K562 (cell line): ENCODE measurements around the gene STAMBPL1. TPM values are rescaled to one million over a fixed set of nuclear protein-coding genes. Genes with fewer than 3 reads are reported as not detected.

Experiments
- ATAC-seq: fragments of 200-7000 bp; cut with Tn5 transposase; 3 replicates; pipeline ENCODE4 v1.9.1; 2020; ENCODE audit warnings: moderate library complexity
- BruUV-seq: library from RNA; stranded (reverse); fragments of 400-500 nt; replicated peaks from 2 replicates; lab custom pipeline; 2021; lab: Mats Ljungman, UMichigan
- CTCF ChIA-PET: fragments of 300-600 bp; formaldehyde crosslinking; extraction: SDS; loops from one replicate; lab custom pipeline; 2021; ENCODE audit warnings: low intra/inter-chr PET ratio; lab: Yijun Ruan, JAX
- POLR2A ChIA-PET: fragments of 300-600, 350-650 bp; sonication (Branson Sonifier 250); formaldehyde crosslinking; extraction: SDS; loops from one replicate; lab custom pipeline; 2021; ENCODE audit warnings: antibody characterized with exemption, inconsistent platforms; lab: Yijun Ruan, JAX
- DNase-seq, 4 experiments: peaks; one replicate each; pipeline versions ENCODE4 v3.0.0 to v3.0.0-alpha.2; 2011 to 2018; ENCODE audit warnings: low spot score in 3 of 4, mixed read lengths in 3 of 4; ENCODE audit errors: extremely low read depth in 1 of 4
- FAIRE-seq: peaks from 2 replicates; lab custom pipeline; 2011; peaks lifted over from hg19 to GRCh38; lab: Jason Lieb, UNC
- H2AFZ ChIP-seq: 2 replicates; pipeline ENCODE4 v1.6.0; 2011; ENCODE audit warnings: low read depth, low read length, control low read depth, inconsistent platforms
- H3K27ac ChIP-seq: fragments of 200-600 bp; 3 replicates; pipeline ENCODE4 v1.8.0; 2011; ENCODE audit warnings: low read depth, mild to moderate bottlenecking, control low read depth, inconsistent platforms, low read length, moderate library complexity, mixed read lengths; ENCODE audit errors: extremely low read depth
- H3K27me3 ChIP-seq, 2 experiments: fragments of 300-600 bp in 1 of 2; 2 replicates in 1 of 2; 3 replicates in 1 of 2; pipeline versions ENCODE4 v1.6.0 to v1.8.0; 2011; ENCODE audit warnings: inconsistent platforms in 2 of 2, low read length in 2 of 2, mild to moderate bottlenecking in 1 of 2, mixed read lengths in 1 of 2, moderate library complexity in 1 of 2; ENCODE audit not compliant: control insufficient read depth in 2 of 2, insufficient read depth in 2 of 2
- H3K36me3 ChIP-seq: fragments of 300-600 bp; 3 replicates; pipeline ENCODE4 v1.8.0; 2011; ENCODE audit warnings: mild to moderate bottlenecking, low read length, inconsistent platforms; ENCODE audit not compliant: control insufficient read depth, insufficient read depth
- H3K4me1 ChIP-seq, 2 experiments: fragments of 200-600 bp in 1 of 2; replicated peaks in 1 of 2; 2 replicates in 1 of 2; 3 replicates in 1 of 2; pipeline versions ENCODE4 v1.5.1 to v1.8.0; 2011; ENCODE audit warnings: inconsistent platforms in 2 of 2, low read length in 2 of 2, mild to moderate bottlenecking in 1 of 2, mixed read lengths in 1 of 2, moderate library complexity in 1 of 2; ENCODE audit not compliant: control insufficient read depth in 2 of 2, insufficient read depth in 2 of 2
- H3K4me2 ChIP-seq: 2 replicates; pipeline ENCODE4 v1.6.1; 2011; ENCODE audit warnings: low read length, control low read depth, inconsistent platforms, mixed read lengths; ENCODE audit not compliant: insufficient read depth
- H3K4me3 ChIP-seq: fragments of 200-600 bp; sonication (generic), shearing (Covaris generic); 2 replicates; pipeline ENCODE4 v1.5.1; 2016; ENCODE audit warnings: control low read depth, inconsistent platforms
- H3K79me2 ChIP-seq: fragments of 200-600 bp; 3 replicates; pipeline ENCODE4 v1.8.0; 2011; ENCODE audit warnings: low read length, inconsistent platforms; ENCODE audit not compliant: control insufficient read depth, insufficient read depth
- H3K9ac ChIP-seq, 2 experiments: 2 replicates each; pipeline versions ENCODE4 v1.6.0 to v1.6.1; 2011; ENCODE audit warnings: low read depth in 2 of 2, low read length in 2 of 2, control low read depth in 1 of 2, inconsistent platforms in 1 of 2, mild to moderate bottlenecking in 1 of 2, mixed read lengths in 1 of 2; ENCODE audit not compliant: insufficient read depth in 1 of 2
- H3K9me1 ChIP-seq: one replicate; pipeline ENCODE4 v1.6.0; 2011; ENCODE audit warnings: inconsistent platforms, mild to moderate bottlenecking, low read length, moderate library complexity; ENCODE audit not compliant: control insufficient read depth, insufficient read depth
- H3K9me3 ChIP-seq: replicated peaks from 2 replicates; pipeline ENCODE4 v1.5.1; 2011; ENCODE audit warnings: low read depth, low read length, inconsistent platforms; ENCODE audit not compliant: control insufficient read depth, insufficient read depth
- H4K20me1 ChIP-seq: replicated peaks from 2 replicates; pipeline ENCODE4 v1.6.1; 2011; ENCODE audit warnings: low read length, inconsistent platforms, mixed read lengths; ENCODE audit not compliant: control insufficient read depth, insufficient read depth
- ASH1L ChIP-seq: fragments of 450-650 bp; IDR thresholded peaks from 2 replicates; pipeline ENCODE4 v1.6.1; 2018; ENCODE audit warnings: borderline replicate concordance, mild to moderate bottlenecking, low read depth; ENCODE audit not compliant: partially characterized antibody
- BCL6 ChIP-seq: fragments of 250-450 bp; sonication (Bioruptor Pico); IDR thresholded peaks from 2 replicates; pipeline ENCODE4 v1.4.0; 2020
- COPS2 ChIP-seq: fragments of 450-650 bp; conservative IDR thresholded peaks from 2 replicates; pipeline ENCODE4 v1.6.1; 2016; ENCODE audit warnings: mild to moderate bottlenecking, moderate library complexity
- RAD21 ChIP-seq, 2 experiments: fragments of 250-450 bp in 1 of 2; fragments of 450-650 bp in 1 of 2; sonication (Bioruptor Pico) in 1 of 2; formaldehyde crosslinking in 1 of 2; IDR thresholded peaks in 1 of 2; conservative IDR thresholded peaks in 1 of 2; 2 replicates each; pipeline versions ENCODE4 v1.4.0 to v1.8.0; 2020 to 2022; ENCODE audit warnings: mild to moderate bottlenecking in 2 of 2, moderate library complexity in 1 of 2
- SMARCA5 ChIP-seq: fragments of 450-650 bp; IDR thresholded peaks from 2 replicates; pipeline ENCODE4 v1.6.1; 2016
- TCF7 ChIP-seq: sonication (generic); IDR thresholded peaks from 2 replicates; pipeline ENCODE4 v1.6.1; 2016; ENCODE audit warnings: antibody characterized with exemption, borderline replicate concordance
- ZNF175 ChIP-seq: fragments of 200-800 bp; sonication (Bioruptor generic); IDR thresholded peaks from 2 replicates; pipeline ENCODE4 v1.6.1; 2016; ENCODE audit warnings: low read depth, mild to moderate bottlenecking, missing genetic modification characterization, missing compliant biosample characterization
- ZNF583 ChIP-seq: fragments of 250-450 bp; sonication (Bioruptor Pico); IDR thresholded peaks from 2 replicates; pipeline ENCODE4 v1.4.0; 2020
- WGBS: fragments of 100-300 bp; shearing (Covaris generic); methylation state at CpG from one replicate; pipeline ENCODE4 v1.1.6; 2016; ENCODE audit warnings: low coverage, mixed read lengths; ENCODE audit not compliant: insufficient coverage; ENCODE audit errors: missing lambda C conversion rate; 5-methylcytosine and 5-hydroxymethylcytosine counted together
- in situ Hi-C: fragments of 300-500 bp; cut with MboI; formaldehyde crosslinking; loops from 4 replicates; pipeline ENCODE4 v1.15.0; 2018; ENCODE audit warnings: inconsistent platforms, mixed read lengths
- intact Hi-C: fragments of 100-400 bp; cut with micrococcal nuclease; formaldehyde crosslinking; loops from 2 replicates; pipeline ENCODE4 v1.14.2; 2022
- polyA plus RNA-seq, 8 experiments: library from polyadenylated mRNA; depleted of rRNA in 4 of 8; stranded (reverse) in 5 of 8; unstranded in 3 of 8; fragments of >200 nt; fragmentation: Nextera tagmentation in 2 of 8; fragmentation: Illumina TruSeq in 1 of 8; extraction: Ambion mirVana in 2 of 8; extraction: Trizol in 1 of 8; gene quantifications; 2 replicates each; pipeline versions ENCODE4 v1.2.1 to v1.2.3, GENCODE V29; 2011 to 2014; ENCODE audit warnings: inconsistent platforms in 1 of 8, missing spikeins in 1 of 8
- total RNA-seq, 7 experiments: library from RNA; depleted of rRNA in 6 of 7; stranded (reverse); fragments of >200 nt in 6 of 7; fragmentation: Illumina TruSeq in 2 of 7; extraction: Trizol in 2 of 7; gene quantifications; 2 replicates each; pipeline versions ENCODE4 v1.2.1 to v1.2.3, GENCODE V29; 2011 to 2021; ENCODE audit warnings: low replicate concordance in 1 of 7
- TF ChIP-seq, protein P1 (sequence below), 2 experiments: fragments of 450-650 bp; IDR thresholded peaks; 2 replicates each; pipeline ENCODE4 v1.6.1; 2018; ENCODE audit warnings: mild to moderate bottlenecking in 2 of 2, low read depth in 1 of 2; ENCODE audit not compliant: partially characterized antibody in 2 of 2

The STAMBPL1 gene
- total and polyA plus RNA-seq, 9 of the 15 experiments (the other 6 are each of a cell fraction or from before 2014, with no cell fraction given): 0.09 TPM; not detected in 8

DNA sequence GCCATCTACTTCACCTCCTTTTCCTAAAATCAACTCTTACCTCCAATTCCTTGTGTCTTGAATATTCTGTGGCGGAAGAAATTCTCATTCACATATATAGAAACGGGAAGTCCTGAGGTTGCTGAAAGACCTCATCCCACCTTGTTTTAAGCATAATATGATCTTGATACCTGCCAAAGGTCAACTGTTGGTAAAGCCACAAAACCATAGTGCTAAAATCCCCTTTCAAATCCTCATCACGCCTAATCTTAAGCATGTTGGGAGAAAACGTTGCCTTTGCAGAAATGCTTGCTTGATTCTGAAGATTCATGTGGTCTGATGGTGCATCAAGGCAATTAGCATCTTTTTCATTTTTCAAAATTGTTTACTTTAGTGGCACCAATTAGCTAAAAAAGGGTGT lies 36.9 kb upstream of the STAMBPL1 start:
- Histone ChIP-seq H3K4me2 (no peak overlapping the region), H3K9me3 (no peaks in the 10 kb centered on the region), H3K27ac (no peak overlapping the region), H3K36me3 (no peaks in the 10 kb centered on the region), H3K79me2 (no peaks in the 10 kb centered on the region), H3K4me1 (no peaks in the 10 kb centered on the region), H3K9me1 (no peaks in the 10 kb centered on the region), H3K27me3 (no peaks in the 10 kb centered on the region), H3K4me3 (no peak overlapping the region), H4K20me1 (no peaks in the 10 kb centered on the region), H2AFZ (no peak overlapping the region), H3K9ac (no peak overlapping the region)
- no peak for TF ChIP-seq TCF7
- no peak for TF ChIP-seq COPS2
- TF ChIP-seq, protein P1, sequence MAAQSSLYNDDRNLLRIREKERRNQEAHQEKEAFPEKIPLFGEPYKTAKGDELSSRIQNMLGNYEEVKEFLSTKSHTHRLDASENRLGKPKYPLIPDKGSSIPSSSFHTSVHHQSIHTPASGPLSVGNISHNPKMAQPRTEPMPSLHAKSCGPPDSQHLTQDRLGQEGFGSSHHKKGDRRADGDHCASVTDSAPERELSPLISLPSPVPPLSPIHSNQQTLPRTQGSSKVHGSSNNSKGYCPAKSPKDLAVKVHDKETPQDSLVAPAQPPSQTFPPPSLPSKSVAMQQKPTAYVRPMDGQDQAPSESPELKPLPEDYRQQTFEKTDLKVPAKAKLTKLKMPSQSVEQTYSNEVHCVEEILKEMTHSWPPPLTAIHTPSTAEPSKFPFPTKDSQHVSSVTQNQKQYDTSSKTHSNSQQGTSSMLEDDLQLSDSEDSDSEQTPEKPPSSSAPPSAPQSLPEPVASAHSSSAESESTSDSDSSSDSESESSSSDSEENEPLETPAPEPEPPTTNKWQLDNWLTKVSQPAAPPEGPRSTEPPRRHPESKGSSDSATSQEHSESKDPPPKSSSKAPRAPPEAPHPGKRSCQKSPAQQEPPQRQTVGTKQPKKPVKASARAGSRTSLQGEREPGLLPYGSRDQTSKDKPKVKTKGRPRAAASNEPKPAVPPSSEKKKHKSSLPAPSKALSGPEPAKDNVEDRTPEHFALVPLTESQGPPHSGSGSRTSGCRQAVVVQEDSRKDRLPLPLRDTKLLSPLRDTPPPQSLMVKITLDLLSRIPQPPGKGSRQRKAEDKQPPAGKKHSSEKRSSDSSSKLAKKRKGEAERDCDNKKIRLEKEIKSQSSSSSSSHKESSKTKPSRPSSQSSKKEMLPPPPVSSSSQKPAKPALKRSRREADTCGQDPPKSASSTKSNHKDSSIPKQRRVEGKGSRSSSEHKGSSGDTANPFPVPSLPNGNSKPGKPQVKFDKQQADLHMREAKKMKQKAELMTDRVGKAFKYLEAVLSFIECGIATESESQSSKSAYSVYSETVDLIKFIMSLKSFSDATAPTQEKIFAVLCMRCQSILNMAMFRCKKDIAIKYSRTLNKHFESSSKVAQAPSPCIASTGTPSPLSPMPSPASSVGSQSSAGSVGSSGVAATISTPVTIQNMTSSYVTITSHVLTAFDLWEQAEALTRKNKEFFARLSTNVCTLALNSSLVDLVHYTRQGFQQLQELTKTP (IDR thresholded peaks at IDR 0.05; ENCODE audit: low read depth in 1 of 2, partially characterized antibody in 2 of 2): no peak
- no peak for TF ChIP-seq RAD21 (CRISPR knock-in tag; conservative IDR thresholded peaks at IDR 0.05 in 1 of 2, IDR thresholded peaks at IDR 0.05 in 1 of 2)
- TF ChIP-seq ZNF175 (CRISPR knock-in tag): no peak
- TF ChIP-seq ASH1L: no peak
- no peak for TF ChIP-seq BCL6 (CRISPR knock-in tag)
- no peak for TF ChIP-seq SMARCA5
- no peak for TF ChIP-seq ZNF583 (CRISPR knock-in tag)
- 2% methylated on average over 4 of the region's 4 CpGs for WGBS
- no peak for FAIRE-seq
- ATAC-seq: no peak
- BruUV-seq: no TSS peak
- intact Hi-C loops: no loop called here
- ChIA-PET CTCF (no interaction called here), POLR2A (no interaction called here)
- in situ Hi-C loops: no loop called here
- no peak for DNase-seq
